HepG2 (cell line): ENCODE data around the gene ABCC3. TPM values are rescaled to one million over a fixed set of nuclear protein-coding genes. Genes with fewer than 3 reads are reported as not detected.

Experiments
- ARID4A ChIP-seq: sonication (generic); formaldehyde crosslinking; IDR thresholded peaks from 2 replicates; pipeline ENCODE4 v1.5.0; 2020; ENCODE audit warnings: mild to moderate bottlenecking, missing genetic modification reagents, borderline replicate concordance
- ATF6 ChIP-seq: sonication (generic); formaldehyde crosslinking; conservative IDR thresholded peaks from 2 replicates; pipeline ENCODE4 v1.4.0; 2020; ENCODE audit warnings: missing genetic modification reagents
- CBX5 ChIP-seq: sonication (generic); formaldehyde crosslinking; IDR thresholded peaks from 2 replicates; pipeline ENCODE4 v1.4.0; 2020; ENCODE audit warnings: missing genetic modification reagents, borderline replicate concordance
- FOXO1 ChIP-seq: sonication (generic); formaldehyde crosslinking; IDR thresholded peaks from 2 replicates; pipeline ENCODE4 v1.4.0; 2020; ENCODE audit warnings: missing genetic modification reagents
- FOXP1 ChIP-seq, 2 experiments: fragments of 450-650 bp in 1 of 2; IDR thresholded peaks; 2 replicates each; pipeline ENCODE4 v1.6.1; 2017 to 2018; ENCODE audit warnings: antibody characterized with exemption in 1 of 2
- HMG20A ChIP-seq: IDR thresholded peaks from 2 replicates; pipeline ENCODE4 v1.6.1; 2016; ENCODE audit warnings: borderline replicate concordance
- HNRNPL ChIP-seq: fragments of 200-400 bp; formaldehyde crosslinking; IDR thresholded peaks from 2 replicates; pipeline ENCODE4 v1.6.1; 2017; ENCODE audit warnings: mild to moderate bottlenecking, low read depth, low read length
- MAFF ChIP-seq: IDR thresholded peaks from 2 replicates; pipeline ENCODE4 v1.6.1; 2011; ENCODE audit warnings: low read depth, low read length, improper control_type of control experiment
- MIXL1 ChIP-seq: IDR thresholded peaks from 2 replicates; pipeline ENCODE4 v1.6.1; 2016
- POLR2A ChIP-seq, 2 experiments: IDR thresholded peaks; 2 replicates each; pipeline ENCODE4 v1.6.1; 2011; ENCODE audit warnings: low read depth in 2 of 2, low read length in 2 of 2, mild to moderate bottlenecking in 1 of 2, moderate library complexity in 1 of 2; ENCODE audit not compliant: insufficient read depth in 1 of 2
- RARA ChIP-seq: IDR thresholded peaks from 2 replicates; pipeline ENCODE4 v1.6.1; 2016; ENCODE audit warnings: missing genetic modification reagents, missing compliant biosample characterization
- RBM22 ChIP-seq: fragments of 200-400 bp; formaldehyde crosslinking; optimal IDR thresholded peaks from 2 replicates; pipeline ENCODE3; 2017; ENCODE audit warnings: mild to moderate bottlenecking, low read length, moderate library complexity
- RCOR2 ChIP-seq: IDR thresholded peaks from 2 replicates; pipeline ENCODE4 v1.6.1; 2016; ENCODE audit warnings: missing biosample characterization, missing genetic modification reagents
- RFX5 ChIP-seq: IDR thresholded peaks from 2 replicates; pipeline ENCODE4 v1.6.1; 2011; ENCODE audit warnings: low read depth, low read length, improper control_type of control experiment
- RXRB ChIP-seq: IDR thresholded peaks from 2 replicates; pipeline ENCODE4 v1.6.1; 2016; ENCODE audit warnings: borderline replicate concordance, missing genetic modification reagents, missing compliant biosample characterization
- SALL2 ChIP-seq: sonication (generic); formaldehyde crosslinking; IDR thresholded peaks from 2 replicates; pipeline ENCODE4 v1.8.1; 2023; ENCODE audit warnings: mild to moderate bottlenecking, missing genetic modification reagents, inconsistent platforms
- SP5 ChIP-seq: IDR thresholded peaks from 2 replicates; pipeline ENCODE4 v1.6.1; 2016; ENCODE audit warnings: low read depth, borderline replicate concordance
- STAG1 ChIP-seq: sonication (generic); formaldehyde crosslinking; IDR thresholded peaks from 2 replicates; pipeline ENCODE4 v1.4.0; 2020; ENCODE audit warnings: missing genetic modification reagents
- TFAP4 ChIP-seq: sonication (generic); IDR thresholded peaks from 2 replicates; pipeline ENCODE4 v1.6.1; 2016; ENCODE audit warnings: low read depth, borderline replicate concordance
- ZFP41 ChIP-seq: sonication (generic); formaldehyde crosslinking; IDR thresholded peaks from 2 replicates; pipeline ENCODE4 v1.4.0; 2020; ENCODE audit warnings: mild to moderate bottlenecking, missing genetic modification reagents, borderline replicate concordance
- ZNF644 ChIP-seq: IDR thresholded peaks from 2 replicates; pipeline ENCODE4 v1.6.1; 2016; ENCODE audit warnings: low read depth
- ZNF747 ChIP-seq: sonication (generic); formaldehyde crosslinking; IDR thresholded peaks from 2 replicates; pipeline ENCODE4 v1.8.1; 2023; ENCODE audit warnings: missing genetic modification reagents, mild to moderate bottlenecking, borderline replicate concordance
- polyA plus RNA-seq, 8 experiments: library from polyadenylated mRNA; depleted of rRNA in 3 of 8; stranded (reverse) in 7 of 8; unstranded in 1 of 8; fragments of >200 nt; fragmentation: Illumina TruSeq in 4 of 8; extraction: Trizol in 4 of 8; gene quantifications; 2 replicates each; pipeline versions ENCODE4 v1.2.1 to v1.2.3, GENCODE V29; 2011 to 2016; ENCODE audit warnings: low read depth in 4 of 8, missing spikeins in 1 of 8, mixed read lengths in 1 of 8; ENCODE audit not compliant: insufficient read depth in 1 of 8
- total RNA-seq, 5 experiments: library from RNA; depleted of rRNA; stranded (reverse); fragments of >200 nt; fragmentation: Illumina TruSeq; extraction: Trizol; gene quantifications; 2 replicates each; pipeline ENCODE4 v1.2.3, GENCODE V29; 2016; ENCODE audit warnings: low read depth in 1 of 5

Gene ABCC3
- total and polyA plus RNA-seq, 2 of the 13 experiments (the other 11 are each of a cell fraction or from before 2014, with no cell fraction given) = 25.2 to 50.7 TPM

GRCh38 chr17:50661795-50662391 lies 27.2 kb downstream of the ABCC3 start (continued):
- TF ChIP-seq SP5 (CRISPR knock-in tag) (peak; percentile 82), FOXO1 (CRISPR knock-in tag) (peak; percentile 76), ZNF644 (CRISPR knock-in tag) (peak; percentile 41; the same call in 1 of the 2 replicates), SALL2 (no peak), POLR2A (IDR thresholded peaks at IDR 0.05; ENCODE audit: insufficient read depth in 1 of 2, low read depth in 2 of 2, low read length in 2 of 2) (peak in 1 of 2 experiments; percentile 48; a peak in 1 of 4 replicates), MIXL1 (peak; percentile 60; the same call in 1 of the 2 replicates), HNRNPL (0 out of 2 replicates have a peak, but pooled peaks have one; percentile 34), MAFF (peak; percentile 96), ZNF747 (CRISPR knock-in tag) (0 out of 2 replicates have a peak, but pooled peaks have one; percentile 9), CBX5 (CRISPR knock-in tag) (peak; percentile 77; the same call in 1 of the 2 replicates), RARA (CRISPR knock-in tag) (peak; percentile 81), FOXP1 (IDR thresholded peaks at IDR 0.05) (no peak), FOXP1 (CRISPR knock-in tag; IDR thresholded peaks at IDR 0.05) (peak; percentile 45), ATF6 (0 out of 2 replicates have a peak, but pooled peaks have one; percentile 43), RCOR2 (0 out of 2 replicates have a peak, but pooled peaks have one; percentile 41), ZFP41 (CRISPR knock-in tag) (no peak), RFX5 (peak; percentile 78), RXRB (CRISPR knock-in tag) (peak; percentile 99), TFAP4 (peak; percentile 63; the same call in 1 of the 2 replicates), ARID4A (CRISPR knock-in tag) (peak; percentile 66; the same call in 1 of the 2 replicates), STAG1 (no peak), RBM22 (no peak), HMG20A (peak; percentile 55; the same call in 1 of the 2 replicates)
